ENCODE results near the gene CYP24A1. TPM values are rescaled to one million over a fixed set of nuclear protein-coding genes. Genes with fewer than 3 reads are reported as not detected.

The CYP24A1 gene
- total and polyA plus RNA-seq, 2 of the 8 experiments (the other 6 are each of a cell fraction or from before 2014, with no cell fraction given), result not detected

GRCh38 chr20:54156981-54157835 lies 16.6 kb downstream of the CYP24A1 start:
- no peak overlapping the region for H2AK5ac ChIP-seq (ENCODE audit: low read depth, low read length)
- CTCF ChIA-PET (ENCODE audit: partially characterized antibody), result interaction anchor here (0.8 to 1.4 kb wide), 5 partner anchors 41 to 60 kb away, joined by 3 to 5 read pairs (median 4); no protein-coding TSS in a partner anchor
- no peak overlapping the region for H2BK5ac ChIP-seq (ENCODE audit: low read depth, low read length)
- no peaks in the 10 kb centered on the region for H3K79me1 ChIP-seq (ENCODE audit: low read depth, low read length)
- H2BK12ac ChIP-seq (ENCODE audit: low read depth, low read length), result no peak overlapping the region
- H3K9ac ChIP-seq (replicated peaks in 1 of 4; ENCODE audit: extremely low read depth in 1 of 4, low read depth in 3 of 4, low read length in 3 of 4), result no peak overlapping the region; a peak in 1 of 7 replicates
- 84% methylated on average over 19 of the region's 19 CpGs; no CpG with 5 or more reads in 1 of the 2 experiments for WGBS, 2 experiments (ENCODE audit: extremely low coverage in 1 of 2, insufficient coverage in 1 of 2, insufficient read length in 1 of 2, insufficient replicate concordance in 2 of 2, low coverage in 1 of 2, low lambda C conversion rate in 2 of 2, missing lambda C conversion rate in 1 of 2)
- H3K4me1 ChIP-seq (replicated peaks in 1 of 4; ENCODE audit: control insufficient read depth in 3 of 4, insufficient read depth in 4 of 4, low read length in 3 of 4), result 0 out of 7 replicates have a peak, but pooled peaks cover 0 to 5% (median 0%) of the 10 kb centered on the region in 4 experiments
- FAIRE-seq (no peak), DNase-seq (ENCODE audit: low read depth in 1 of 2, low spot score in 2 of 2) (no peak)
- no peak overlapping the region for H4K5ac ChIP-seq (ENCODE audit: insufficient read length, low read depth, low read length)
- H4K20me1 ChIP-seq (replicated peaks in 1 of 2; ENCODE audit: control insufficient read depth in 1 of 2, insufficient read depth in 2 of 2, low read length in 2 of 2), result no peaks in the 10 kb centered on the region
- no peak overlapping the region for H3K27ac ChIP-seq (ENCODE audit: low read depth, low read length)
- H3K14ac ChIP-seq (ENCODE audit: insufficient read length), result no peak overlapping the region
- H4K91ac ChIP-seq (replicated peaks; ENCODE audit: insufficient read length, low read length), result no peak overlapping the region
- no peak overlapping the region for H3K23ac ChIP-seq (ENCODE audit: insufficient read length)
- H3K23me2 ChIP-seq (ENCODE audit: low read depth, low read length), result no peaks in the 10 kb centered on the region
- POLR2A ChIA-PET (ENCODE audit: partially characterized antibody), result interaction anchor here (0.6 kb wide), 1 partner anchor 619 kb away, joined by 4 read pairs; no protein-coding TSS in a partner anchor
- no peak overlapping the region for H3K4ac ChIP-seq (replicated peaks; ENCODE audit: insufficient read length, low read depth, low read length)
- H2BK15ac ChIP-seq (ENCODE audit: low read length), result no peak overlapping the region
- no peak overlapping the region for H2BK20ac ChIP-seq (ENCODE audit: low read length)
- peak overlapping the region; percentile 42; the same call in 1 of the 2 replicates for H2AFZ ChIP-seq (ENCODE audit: low read length)
- no peaks in the 10 kb centered on the region for H3K9me3 ChIP-seq (ENCODE audit: insufficient read depth in 2 of 2, low read depth in 1 of 2, low read length in 1 of 2)
- H3K79me2 ChIP-seq (ENCODE audit: control insufficient read depth in 1 of 2, insufficient read depth in 2 of 2, low read length in 2 of 2), result no peaks in the 10 kb centered on the region
- H3K36me3 ChIP-seq (ENCODE audit: control insufficient read depth in 2 of 4, insufficient read depth in 4 of 4, low read length in 3 of 4), result no peaks in the 10 kb centered on the region
- H3K18ac ChIP-seq (ENCODE audit: extremely low read depth, low read length), result no peak overlapping the region
- no peak overlapping the region for H3K4me3 ChIP-seq (ENCODE audit: extremely low read depth in 1 of 4, insufficient read depth in 2 of 4, low read depth in 3 of 4, low read length in 4 of 4)
- H2BK120ac ChIP-seq (replicated peaks; ENCODE audit: low read depth, low read length), result no peak overlapping the region
- no peak overlapping the region for H4K8ac ChIP-seq (ENCODE audit: extremely low read depth, insufficient read depth, low read length)
- H3K27me3 ChIP-seq (replicated peaks in 1 of 4; ENCODE audit: control insufficient read depth in 3 of 4, extremely low read depth in 1 of 4, insufficient read depth in 3 of 4, low read length in 3 of 4), result no peaks in the 10 kb centered on the region
- no peak overlapping the region for H3K56ac ChIP-seq (replicated peaks; ENCODE audit: insufficient read length, low read depth, low read length)
- H3K4me2 ChIP-seq (ENCODE audit: insufficient read depth in 1 of 2, low read depth in 2 of 2, low read length in 2 of 2), result no peak overlapping the region
- no peak for TF ChIP-seq SAP30 (IDR thresholded peaks at IDR 0.05; ENCODE audit: insufficient read depth, insufficient replicate concordance, low read length)
- no peak for TF ChIP-seq POU5F1 (IDR thresholded peaks at IDR 0.05; ENCODE audit: low read depth, low read length)
- TF ChIP-seq CEBPB (IDR thresholded peaks at IDR 0.05; ENCODE audit: low read depth, low read length), result no peak
- TF ChIP-seq SIX5 (IDR thresholded peaks at IDR 0.05; ENCODE audit: low read depth, low read length), result no peak
- no peak for TF ChIP-seq SP2 (IDR thresholded peaks at IDR 0.05; ENCODE audit: low read length)
- no peak for TF ChIP-seq SRF (IDR thresholded peaks at IDR 0.05; ENCODE audit: low read depth, low read length)
- TF ChIP-seq ZNF274 (IDR thresholded peaks at IDR 0.05; ENCODE audit: borderline replicate concordance, extremely low read depth, low read length), result no peak
- no peak for TF ChIP-seq TAF1 (IDR thresholded peaks at IDR 0.05; ENCODE audit: low read depth, low read length)
- TF ChIP-seq TBP (IDR thresholded peaks at IDR 0.05; ENCODE audit: low read depth, low read length), result no peak
- no peak for TF ChIP-seq TEAD4 (IDR thresholded peaks at IDR 0.05; ENCODE audit: low read depth, low read length)
- TF ChIP-seq BCL11A (IDR thresholded peaks at IDR 0.05; ENCODE audit: low read depth in 2 of 2, low read length in 2 of 2), result no peak
- TF ChIP-seq RXRA (IDR thresholded peaks at IDR 0.05; ENCODE audit: insufficient read depth, low read depth, low read length), result no peak
- TF ChIP-seq GABPA (IDR thresholded peaks at IDR 0.05; ENCODE audit: borderline replicate concordance, insufficient read depth, low read length), result no peak
